Measurements from ENCODE around the gene ANKZF1. TPM values are rescaled to one million over a fixed set of nuclear protein-coding genes. Genes with fewer than 3 reads are reported as not detected.

ANKZF1 gene
- total RNA-seq, 3 donors from 2014 or later (not counting 1 experiment from before 2014, with no cell fraction given): 100 to 148 (median 117) TPM

GRCh38 chr2:219250049-219250781 is 20.6 kb downstream of the ANKZF1 start:
- Histone ChIP-seq H3K27ac (ENCODE audit: low read length) (peak overlapping the region; percentile 97), H3K36me3 (ENCODE audit: control insufficient read depth, insufficient read depth, low read length) (peaks cover 40% of the 10 kb centered on the region), H3K27me3 (ENCODE audit: control insufficient read depth, insufficient read depth, low read length) (no peaks in the 10 kb centered on the region), H3K4me1 (ENCODE audit: control insufficient read depth, insufficient read depth, low read length) (peaks cover 82% of the 10 kb centered on the region), H3K4me3 (ENCODE audit: low read length) (no peak overlapping the region), H3K9me3 (ENCODE audit: control insufficient read depth, insufficient read depth, low read length) (no peaks in the 10 kb centered on the region)
- intact Hi-C loops (cut with micrococcal nuclease): no loop called here
- H3K9me3 Mint-ChIP-seq: no peaks in the 10 kb centered on the region
- H3K4me1 Mint-ChIP-seq: peaks cover 60 to 85% of the 10 kb centered on the region in 2 donors
- H3K27ac Mint-ChIP-seq: peak overlapping the region; percentile 86 to 98
- DNase-seq: peak in 1 of 2 donors; percentile 43
- 84% methylated on average over 22 of the region's 22 CpGs for WGBS (ENCODE audit: insufficient coverage)
- TF ChIP-seq CTCF (IDR thresholded peaks at IDR 0.05): no peak
- peaks cover 0 to 3% of the 10 kb centered on the region in 2 donors for H3K27me3 Mint-ChIP-seq (ENCODE audit: low read depth in 2 of 2)
- ATAC-seq: no peak
- H3K36me3 Mint-ChIP-seq: no peaks in the 10 kb centered on the region
- peak overlapping the region; percentile 61 for H3K4me3 Mint-ChIP-seq

- H3K4me3 ChIP-seq (ENCODE audit: low read length): peak overlapping the region; percentile 93
- WGBS (ENCODE audit: insufficient coverage): 82% methylated on average over 6 of the region's 6 CpGs
- Mint-ChIP-seq H3K4me3 (peak overlapping the region; percentile 88), H3K36me3 (no peaks in the 10 kb centered on the region), H3K4me1 (peaks cover 52 to 71% of the 10 kb centered on the region in 2 donors), H3K9me3 (no peaks in the 10 kb centered on the region), H3K27ac (peak overlapping the region; percentile 86 to 98), H3K27me3 (ENCODE audit: low read depth in 2 of 2) (peaks cover 0 to 3% of the 10 kb centered on the region in 2 donors)
- DNase-seq (no peak), ATAC-seq (no peak)
- peak overlapping the region; percentile 81 for H3K27ac ChIP-seq (ENCODE audit: low read length)
- no peaks in the 10 kb centered on the region for H3K9me3 ChIP-seq (ENCODE audit: control insufficient read depth, insufficient read depth, low read length)
- intact Hi-C loops (cut with micrococcal nuclease): no loop called here
- H3K4me1 ChIP-seq (ENCODE audit: control insufficient read depth, insufficient read depth, low read length): peaks cover 73% of the 10 kb centered on the region
- no peak for TF ChIP-seq CTCF (IDR thresholded peaks at IDR 0.05)
- H3K27me3 ChIP-seq (ENCODE audit: control insufficient read depth, insufficient read depth, low read length): no peaks in the 10 kb centered on the region
- H3K36me3 ChIP-seq (ENCODE audit: control insufficient read depth, insufficient read depth, low read length): peaks cover 40% of the 10 kb centered on the region
These were observed 22.1 kb downstream of the ANKZF1 start for GRCh38 chr2:219251656-219252055.

DNA sequence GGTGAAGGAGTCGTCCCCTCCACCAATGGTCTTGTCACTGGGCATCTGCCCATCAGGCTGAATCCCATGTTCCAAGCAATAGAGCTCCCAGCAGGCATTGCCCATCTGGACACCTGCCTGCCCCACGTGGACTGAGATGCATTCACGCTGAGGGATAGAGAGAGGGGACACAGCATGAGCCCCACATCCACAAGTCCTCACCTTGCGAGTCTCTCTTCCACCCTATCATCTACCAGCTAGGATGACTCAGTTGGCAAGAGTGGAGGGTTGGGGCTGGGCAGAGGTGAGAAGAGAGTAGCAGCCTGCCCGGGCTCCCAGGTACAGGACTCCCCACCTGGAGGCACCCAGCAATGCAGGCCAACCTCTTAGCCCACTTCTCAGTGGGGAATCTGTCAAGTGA is 22.5 kb downstream of the ANKZF1 start:
- intact Hi-C loops (cut with micrococcal nuclease): no loop called here
- peak overlapping the region; percentile 81 for H3K27ac ChIP-seq (ENCODE audit: low read length)
- DNase-seq: peak in 1 of 2 donors; percentile 45
- peaks cover 40% of the 10 kb centered on the region for H3K36me3 ChIP-seq (ENCODE audit: control insufficient read depth, insufficient read depth, low read length)
- peaks cover 69% of the 10 kb centered on the region for H3K4me1 ChIP-seq (ENCODE audit: control insufficient read depth, insufficient read depth, low read length)
- H3K36me3 Mint-ChIP-seq: no peaks in the 10 kb centered on the region
- peak overlapping the region; percentile 88 for H3K4me3 Mint-ChIP-seq
- no peak for TF ChIP-seq CTCF (IDR thresholded peaks at IDR 0.05)
- H3K27ac Mint-ChIP-seq: peak overlapping the region; percentile 86 to 98
- H3K4me1 Mint-ChIP-seq: peaks cover 48 to 67% of the 10 kb centered on the region in 2 donors
- no peaks in the 10 kb centered on the region for H3K27me3 ChIP-seq (ENCODE audit: control insufficient read depth, insufficient read depth, low read length)
- H3K4me3 ChIP-seq (ENCODE audit: low read length): peak overlapping the region; percentile 93
- H3K9me3 Mint-ChIP-seq: no peaks in the 10 kb centered on the region
- ATAC-seq: no peak
- H3K27me3 Mint-ChIP-seq (ENCODE audit: low read depth in 2 of 2): peaks cover 0 to 3% of the 10 kb centered on the region in 2 donors
- no peaks in the 10 kb centered on the region for H3K9me3 ChIP-seq (ENCODE audit: control insufficient read depth, insufficient read depth, low read length)
- 74% methylated on average over 4 of the region's 5 CpGs for WGBS (ENCODE audit: insufficient coverage)
